ENCODE results near the gene SPATA16.

GRCh38 chr3:173140986-173141385, at the start of gene SPATA16:
- TF ChIP-seq, protein P1, sequence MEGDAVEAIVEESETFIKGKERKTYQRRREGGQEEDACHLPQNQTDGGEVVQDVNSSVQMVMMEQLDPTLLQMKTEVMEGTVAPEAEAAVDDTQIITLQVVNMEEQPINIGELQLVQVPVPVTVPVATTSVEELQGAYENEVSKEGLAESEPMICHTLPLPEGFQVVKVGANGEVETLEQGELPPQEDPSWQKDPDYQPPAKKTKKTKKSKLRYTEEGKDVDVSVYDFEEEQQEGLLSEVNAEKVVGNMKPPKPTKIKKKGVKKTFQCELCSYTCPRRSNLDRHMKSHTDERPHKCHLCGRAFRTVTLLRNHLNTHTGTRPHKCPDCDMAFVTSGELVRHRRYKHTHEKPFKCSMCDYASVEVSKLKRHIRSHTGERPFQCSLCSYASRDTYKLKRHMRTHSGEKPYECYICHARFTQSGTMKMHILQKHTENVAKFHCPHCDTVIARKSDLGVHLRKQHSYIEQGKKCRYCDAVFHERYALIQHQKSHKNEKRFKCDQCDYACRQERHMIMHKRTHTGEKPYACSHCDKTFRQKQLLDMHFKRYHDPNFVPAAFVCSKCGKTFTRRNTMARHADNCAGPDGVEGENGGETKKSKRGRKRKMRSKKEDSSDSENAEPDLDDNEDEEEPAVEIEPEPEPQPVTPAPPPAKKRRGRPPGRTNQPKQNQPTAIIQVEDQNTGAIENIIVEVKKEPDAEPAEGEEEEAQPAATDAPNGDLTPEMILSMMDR (IDR thresholded peaks at IDR 0.05): no peak
- TF ChIP-seq, protein P2, sequence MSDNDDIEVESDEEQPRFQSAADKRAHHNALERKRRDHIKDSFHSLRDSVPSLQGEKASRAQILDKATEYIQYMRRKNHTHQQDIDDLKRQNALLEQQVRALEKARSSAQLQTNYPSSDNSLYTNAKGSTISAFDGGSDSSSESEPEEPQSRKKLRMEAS (CRISPR knock-in tag; IDR thresholded peaks at IDR 0.05): no peak
- TF ChIP-seq CREB1 (CRISPR knock-in tag; IDR thresholded peaks at IDR 0.05) (no peak), ZNF121 (CRISPR knock-in tag; IDR thresholded peaks at IDR 0.05) (no peak), SMAD4 (CRISPR knock-in tag; IDR thresholded peaks at IDR 0.05) (no peak)
